Lower leg skin (tissue), 3 donors: ENCODE data around the gene AFF2.

ENCODE experiments used
- POLR2A ChIP-seq, 2 donors: fragments of 450-650 bp; IDR thresholded peaks; one replicate each; pipeline ENCODE4 v1.6.1; 2016 to 2017; ENCODE audit warnings: antibody characterized with exemption in 2 of 2, mild to moderate bottlenecking in 1 of 2, moderate library complexity in 1 of 2
- TF ChIP-seq, protein P1 (sequence below), 3 donors: fragments of 450-650 bp; IDR thresholded peaks; one replicate each; pipeline ENCODE4 v1.5.1; 2016; ENCODE audit warnings: antibody characterized with exemption in 3 of 3, mild to moderate bottlenecking in 3 of 3, moderate library complexity in 2 of 3

GRCh38 chrX:148593146-148593545, 92.7 kb downstream of the AFF2 start:
- TF ChIP-seq POLR2A (IDR thresholded peaks at IDR 0.05) = no peak
- TF ChIP-seq, protein P1, sequence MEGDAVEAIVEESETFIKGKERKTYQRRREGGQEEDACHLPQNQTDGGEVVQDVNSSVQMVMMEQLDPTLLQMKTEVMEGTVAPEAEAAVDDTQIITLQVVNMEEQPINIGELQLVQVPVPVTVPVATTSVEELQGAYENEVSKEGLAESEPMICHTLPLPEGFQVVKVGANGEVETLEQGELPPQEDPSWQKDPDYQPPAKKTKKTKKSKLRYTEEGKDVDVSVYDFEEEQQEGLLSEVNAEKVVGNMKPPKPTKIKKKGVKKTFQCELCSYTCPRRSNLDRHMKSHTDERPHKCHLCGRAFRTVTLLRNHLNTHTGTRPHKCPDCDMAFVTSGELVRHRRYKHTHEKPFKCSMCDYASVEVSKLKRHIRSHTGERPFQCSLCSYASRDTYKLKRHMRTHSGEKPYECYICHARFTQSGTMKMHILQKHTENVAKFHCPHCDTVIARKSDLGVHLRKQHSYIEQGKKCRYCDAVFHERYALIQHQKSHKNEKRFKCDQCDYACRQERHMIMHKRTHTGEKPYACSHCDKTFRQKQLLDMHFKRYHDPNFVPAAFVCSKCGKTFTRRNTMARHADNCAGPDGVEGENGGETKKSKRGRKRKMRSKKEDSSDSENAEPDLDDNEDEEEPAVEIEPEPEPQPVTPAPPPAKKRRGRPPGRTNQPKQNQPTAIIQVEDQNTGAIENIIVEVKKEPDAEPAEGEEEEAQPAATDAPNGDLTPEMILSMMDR (IDR thresholded peaks at IDR 0.05) = no peak
